GM21619 (cell line): ENCODE measurements around the gene JMJD8.

Source experiments
- ATAC-seq: cut with Tn5 transposase; IDR thresholded peaks from one replicate; pipeline ENCODE4 v1.9.1; 2021; ENCODE audit not compliant: unreplicated experiment

JMJD8 gene

DNA sequence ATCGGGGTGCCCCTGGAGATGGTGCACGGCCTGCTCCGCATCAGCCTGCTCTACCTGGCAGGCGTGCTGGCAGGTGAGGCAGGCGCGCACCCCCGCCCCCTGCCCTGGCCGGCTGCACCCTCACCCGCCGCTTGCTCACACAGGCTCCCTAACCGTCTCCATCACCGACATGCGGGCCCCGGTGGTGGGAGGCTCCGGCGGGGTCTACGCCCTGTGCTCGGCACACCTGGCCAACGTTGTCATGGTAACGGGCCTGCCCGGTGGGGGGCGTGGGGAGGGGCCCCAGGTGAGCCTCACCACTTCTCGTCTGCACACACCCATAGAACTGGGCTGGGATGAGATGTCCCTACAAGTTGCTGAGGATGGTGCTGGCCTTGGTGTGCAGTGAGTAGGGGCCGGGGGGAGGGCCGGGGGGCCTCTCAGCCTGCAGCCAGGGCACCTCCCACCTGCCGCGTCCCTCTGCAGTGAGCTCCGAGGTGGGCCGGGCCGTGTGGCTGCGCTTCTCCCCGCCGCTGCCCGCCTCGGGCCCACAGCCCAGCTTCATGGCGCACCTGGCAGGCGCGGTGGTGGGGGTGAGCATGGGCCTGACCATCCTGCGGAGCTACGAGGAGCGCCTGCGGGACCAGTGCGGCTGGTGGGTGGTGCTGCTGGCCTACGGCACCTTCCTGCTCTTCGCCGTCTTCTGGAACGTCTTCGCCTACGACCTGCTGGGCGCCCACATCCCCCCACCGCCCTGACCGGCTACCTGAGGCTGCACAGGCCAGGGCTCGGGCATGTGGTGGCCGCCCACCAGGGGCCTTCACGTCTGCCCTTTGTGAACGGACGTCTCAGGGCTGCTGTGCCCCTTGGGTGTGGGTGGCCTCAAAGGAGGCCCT, 6.6 kb downstream of the JMJD8 start:
- ATAC-seq, result no peak

GRCh38 chr16:676913-677312, 7.2 kb downstream of the JMJD8 start:
- no peak for ATAC-seq

GRCh38 chr16:676565-676902, 7.6 kb downstream of the JMJD8 start:
- ATAC-seq, result no peak

DNA sequence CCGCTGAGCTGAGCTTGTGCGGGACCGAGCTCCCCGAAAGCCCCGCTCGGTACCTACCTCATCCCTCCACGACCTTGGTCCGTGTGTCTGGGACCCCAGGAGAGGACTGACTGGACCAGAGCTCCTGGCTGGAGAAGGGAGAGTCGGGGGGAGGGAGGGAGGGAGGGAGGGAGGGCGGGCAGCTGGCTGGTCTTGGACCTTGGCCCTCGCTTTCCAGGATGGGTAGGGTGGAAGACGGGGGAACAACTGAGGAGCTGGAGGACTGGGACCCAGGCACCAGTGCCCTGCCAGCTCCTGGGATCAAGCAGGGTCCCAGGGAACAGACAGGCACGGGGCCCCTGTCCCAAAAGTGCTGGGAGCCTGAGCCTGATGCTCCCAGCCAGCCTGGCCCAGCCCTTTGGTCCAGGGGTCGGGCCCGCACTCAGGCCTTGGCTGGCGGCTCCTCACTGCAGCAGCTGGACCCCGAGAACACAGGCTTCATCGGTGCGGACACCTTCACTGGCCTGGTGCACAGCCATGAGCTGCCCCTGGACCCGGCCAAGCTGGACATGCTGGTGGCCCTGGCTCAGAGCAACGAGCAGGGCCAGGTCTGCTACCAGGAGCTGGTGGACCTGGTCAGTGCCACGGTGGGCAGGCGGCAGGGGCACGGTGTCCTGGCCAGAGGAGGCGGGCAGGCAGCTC, 8.1 kb downstream of the JMJD8 start:
- ATAC-seq, result no peak

- ATAC-seq, result no peak
Observed at GRCh38 chr16:674968-675883, 8.9 kb downstream of the JMJD8 start, which contains the start of gene RHBDL1. RHBDL1 (plus strand) TSS chr16:675671; CDS start chr16:675791, 120 bp downstream.

- no peak for ATAC-seq
Observed at GRCh38 chr16:674214-674881, 9.8 kb downstream of the JMJD8 start.

GRCh38 chr16:673399-673991, 10.6 kb downstream of the JMJD8 start:
- no peak for ATAC-seq

- ATAC-seq, result no peak
Observed at GRCh38 chr16:672851-673250, 11.3 kb downstream of the JMJD8 start.

DNA sequence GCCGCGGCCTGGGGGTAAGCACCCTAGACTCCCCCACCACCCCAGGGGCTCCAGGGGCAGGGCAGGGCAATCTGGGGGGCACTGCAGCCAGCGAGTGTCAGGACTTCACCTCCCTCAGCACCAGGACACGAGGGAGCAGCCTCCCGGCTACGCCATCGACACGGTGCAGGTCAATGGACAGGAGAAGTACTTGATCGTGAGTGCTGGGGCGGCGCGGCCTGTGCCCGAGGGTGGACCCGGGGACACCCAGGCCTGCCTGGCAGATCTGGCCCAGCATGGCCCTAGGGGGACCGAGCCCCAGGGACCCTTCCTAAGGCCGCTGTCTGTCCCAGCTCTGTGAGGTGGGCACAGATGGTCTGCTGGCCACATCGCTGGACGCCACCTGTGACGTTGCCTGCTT, 11.8 kb downstream of the JMJD8 start:
- ATAC-seq, result no peak

DNA sequence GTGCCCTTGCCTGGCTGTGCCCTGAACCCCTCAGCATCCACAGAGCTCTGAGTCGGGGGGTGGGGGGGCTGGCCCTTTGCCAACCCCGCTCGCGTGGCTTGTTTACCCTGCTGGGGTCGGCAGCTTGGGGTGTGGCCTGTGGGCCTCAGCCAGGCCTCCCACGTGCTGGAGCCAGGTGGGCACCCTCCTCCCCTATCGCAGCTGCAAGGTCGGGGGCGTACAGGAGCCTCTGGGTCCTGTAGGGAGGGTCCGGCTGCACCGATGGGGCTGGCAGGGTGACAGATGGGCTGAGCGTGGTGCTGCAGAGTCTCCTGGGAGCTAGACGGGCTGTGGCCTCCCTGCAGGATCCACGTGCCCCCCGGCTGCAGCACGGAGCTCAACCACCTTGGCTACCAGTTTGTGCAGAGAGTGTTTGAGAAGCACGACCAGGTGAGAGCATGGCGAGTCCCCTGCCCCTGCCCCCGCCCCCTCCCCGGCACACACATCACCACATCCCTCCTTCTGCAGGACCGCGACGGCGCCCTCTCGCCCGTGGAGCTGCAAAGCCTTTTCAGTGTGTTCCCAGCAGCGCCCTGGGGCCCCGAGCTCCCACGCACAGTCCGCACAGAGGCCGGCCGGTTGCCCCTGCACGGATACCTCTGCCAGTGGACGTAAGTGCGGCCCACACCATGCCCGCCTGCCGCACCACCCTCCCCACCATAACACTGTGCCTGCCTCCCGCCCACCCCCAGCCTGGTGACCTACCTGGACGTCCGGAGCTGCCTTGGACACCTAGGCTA, 12.6 kb downstream of the JMJD8 start:
- no peak for ATAC-seq

DNA sequence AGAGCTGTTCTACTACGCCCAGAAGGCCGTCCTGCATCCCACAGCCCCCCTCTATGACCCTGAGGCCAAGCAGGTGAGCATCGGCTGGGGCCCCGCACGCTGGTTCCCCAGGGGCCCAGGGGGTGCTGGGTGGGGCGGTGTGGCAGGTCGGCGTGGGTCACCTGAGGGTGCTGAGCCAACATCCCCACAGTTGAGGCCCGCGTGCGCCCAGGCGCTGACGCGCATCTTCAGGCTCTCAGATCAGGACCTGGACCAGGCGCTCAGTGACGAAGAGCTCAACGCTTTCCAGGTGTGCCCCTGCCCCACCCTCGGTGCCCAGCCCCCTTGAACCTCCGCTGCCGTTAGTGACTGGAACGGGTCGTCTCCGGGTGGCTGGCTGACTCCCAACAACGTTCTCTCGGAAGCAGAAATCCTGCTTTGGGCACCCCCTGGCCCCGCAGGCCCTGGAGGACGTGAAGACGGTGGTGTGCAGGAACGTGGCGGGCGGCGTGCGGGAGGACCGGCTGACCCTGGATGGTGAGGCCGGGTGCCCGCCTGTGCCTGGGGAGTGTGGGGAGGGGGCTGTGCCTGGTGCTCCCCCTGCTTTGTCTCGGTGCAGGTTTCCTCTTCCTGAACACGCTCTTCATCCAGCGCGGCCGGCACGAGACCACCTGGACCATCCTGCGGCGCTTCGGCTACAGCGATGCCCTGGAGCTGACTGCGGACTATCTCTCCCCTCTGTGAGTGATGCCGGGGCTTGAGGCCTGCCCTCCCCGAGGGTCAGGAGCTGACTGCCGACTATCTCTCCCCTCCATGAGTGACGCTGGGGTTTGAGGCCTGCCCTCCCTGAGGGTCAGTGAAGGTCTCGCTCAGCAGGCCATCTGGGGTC, 13.4 kb downstream of the JMJD8 start:
- no peak for ATAC-seq

GRCh38 chr16:669666-670065, 14.5 kb downstream of the JMJD8 start:
- no peak for ATAC-seq

DNA sequence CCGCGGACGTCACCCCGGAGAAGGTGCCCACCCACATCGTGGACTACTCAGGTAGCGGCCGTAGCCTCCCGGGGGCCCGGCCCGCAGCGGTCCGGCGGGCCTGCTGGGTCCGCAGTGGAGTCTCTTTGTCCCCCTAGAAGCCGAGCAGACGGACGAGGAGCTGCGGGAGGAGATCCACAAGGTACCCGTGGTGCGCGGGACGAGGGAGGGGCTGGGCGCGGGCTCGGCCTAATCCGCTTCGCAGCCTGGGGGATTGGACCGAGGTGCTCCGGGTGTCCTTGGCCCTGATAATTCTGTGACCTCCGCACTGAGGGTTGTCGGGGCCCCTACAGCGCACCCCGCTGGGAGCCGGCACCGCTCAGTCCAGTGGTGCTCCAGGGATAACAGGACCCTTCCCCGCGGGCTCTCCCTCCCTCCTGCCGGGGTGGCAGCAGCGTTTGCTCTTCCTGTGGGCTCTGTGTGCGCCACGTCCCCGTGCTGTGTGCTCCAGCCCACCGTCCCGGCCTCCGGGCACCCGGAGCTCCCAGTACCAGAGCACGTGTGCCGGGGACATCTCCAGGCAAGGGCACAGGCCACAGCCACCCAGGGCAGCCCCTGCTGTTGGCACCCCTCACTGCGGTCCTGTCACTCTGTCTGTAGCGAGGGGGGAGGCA, 15.5 kb downstream of the JMJD8 start:
- no peak for ATAC-seq

DNA sequence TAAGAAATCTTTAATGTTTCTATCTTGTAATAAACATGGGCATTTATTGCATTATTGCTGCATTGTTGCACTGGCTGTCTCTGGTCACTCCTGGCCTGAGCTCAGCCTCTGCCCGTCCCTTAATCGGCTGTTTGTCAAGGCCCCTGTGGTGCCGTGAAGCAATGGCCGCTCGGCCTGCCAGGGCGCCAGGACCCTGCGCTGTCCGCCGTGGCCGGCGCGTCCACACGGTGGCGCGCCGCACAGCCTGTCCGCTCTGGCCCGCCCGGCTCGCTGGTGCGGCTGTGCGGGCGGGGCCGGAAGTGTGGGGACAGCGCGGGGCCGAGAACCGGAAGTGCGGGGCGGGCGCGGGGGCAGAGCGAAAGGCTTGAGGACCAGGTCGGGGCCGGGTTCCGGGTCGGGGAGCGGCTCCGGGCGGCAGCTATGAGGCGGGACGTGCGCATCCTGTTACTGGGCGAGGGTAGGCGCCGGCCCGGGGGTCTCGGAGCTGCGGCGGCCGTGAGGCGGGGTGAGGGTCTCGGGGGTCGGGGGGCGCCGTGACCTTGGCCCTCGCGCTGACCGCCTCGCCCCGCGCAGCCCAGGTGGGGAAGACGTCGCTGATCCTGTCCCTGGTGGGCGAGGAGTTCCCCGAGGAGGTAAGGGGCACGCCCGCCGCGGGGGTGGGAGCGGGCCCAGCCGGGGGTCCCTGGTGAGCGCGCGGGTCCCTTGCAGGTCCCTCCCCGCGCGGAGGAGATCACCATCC, 16.2 kb downstream of the JMJD8 start, which contains the start of gene RHOT2:
RHOT2 (plus strand) TSS at position 353 of the 739 bp plus-strand sequence; CDS start at position 421, 68 bp downstream.
- peak; percentile 78 for ATAC-seq

- ATAC-seq, result no peak
Observed at GRCh38 chr16:667113-667779, 16.9 kb downstream of the JMJD8 start.

DNA sequence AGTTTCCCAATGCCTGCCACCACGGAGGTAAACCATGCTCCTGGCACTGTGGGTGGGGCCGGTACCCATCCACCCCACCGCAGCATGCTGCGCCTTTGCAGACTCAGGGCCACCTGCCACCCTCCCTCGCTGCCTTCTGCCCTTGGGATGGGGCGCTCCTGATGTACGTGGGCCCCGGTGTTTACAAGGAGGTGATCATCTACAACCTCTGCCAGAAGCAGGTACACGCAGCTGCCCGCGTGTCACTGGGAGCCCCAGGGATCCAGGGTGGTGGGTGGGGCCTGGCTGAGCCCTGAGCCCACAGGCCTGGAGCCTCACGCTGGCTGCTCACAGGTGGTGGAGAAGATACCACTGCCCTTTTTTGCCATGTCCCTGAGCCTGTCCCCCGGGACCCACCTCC, 17.6 kb downstream of the JMJD8 start:
- no peak for ATAC-seq

DNA sequence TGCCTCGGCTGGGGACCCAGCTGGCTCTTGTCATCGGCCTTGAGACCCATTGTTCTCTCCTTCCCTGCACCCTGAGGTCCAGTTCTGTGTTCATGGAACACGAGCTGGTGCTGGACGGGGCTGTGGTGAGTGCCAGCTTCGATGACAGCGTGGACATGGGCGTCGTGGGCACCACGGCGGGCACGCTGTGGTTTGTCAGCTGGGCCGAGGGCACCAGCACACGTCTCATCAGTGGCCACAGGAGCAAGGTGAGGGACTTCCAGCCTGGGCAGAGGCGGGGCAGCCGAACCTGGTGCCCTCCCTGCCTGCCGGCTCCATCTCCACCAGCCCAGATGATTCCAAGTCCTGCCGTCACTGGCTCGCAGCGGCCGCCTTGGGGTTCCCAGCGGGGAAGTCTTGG, 21.5 kb downstream of the JMJD8 start:
- ATAC-seq, result no peak
